Ammon's horn (tissue), 1 donor: Measurements from ENCODE around the gene GP5.

ENCODE experiments used
- DNase-seq: peaks from one replicate; pipeline ENCODE4 v3.0.0-alpha.2; 2016; ENCODE audit warnings: low spot score

Gene GP5

GRCh38 chr3:194399166-194399565 is at the start of gene GP5:
TSS of gene GP5 (minus strand) at chr3:194399266. CDS start at chr3:194398282, 984 bp downstream.
- DNase-seq: no peak

- DNase-seq: no peak
Observed at GRCh38 chr3:194447657-194448056, 48.6 kb upstream of the GP5 start.

- no peak for DNase-seq
Observed at GRCh38 chr3:194447161-194447560, 48.1 kb upstream of the GP5 start.

GRCh38 chr3:194446754-194447153 is 47.7 kb upstream of the GP5 start:
- DNase-seq: no peak

GRCh38 chr3:194446172-194446571 is 47.1 kb upstream of the GP5 start:
- DNase-seq: no peak

GRCh38 chr3:194443901-194444300 is 44.8 kb upstream of the GP5 start:
- no peak for DNase-seq

- DNase-seq: no peak
Observed at GRCh38 chr3:194440756-194441155, 41.7 kb upstream of the GP5 start.

GRCh38 chr3:194439881-194440550 is 41.0 kb upstream of the GP5 start:
- DNase-seq: no peak

GRCh38 chr3:194434503-194434902 is 35.4 kb upstream of the GP5 start:
- no peak for DNase-seq

- no peak for DNase-seq
Observed at GRCh38 chr3:194431554-194431953, 32.5 kb upstream of the GP5 start.

- DNase-seq: no peak
Observed at GRCh38 chr3:194425399-194425798, 26.3 kb upstream of the GP5 start.

- no peak for DNase-seq
Observed at GRCh38 chr3:194424953-194425352, 25.9 kb upstream of the GP5 start.

- no peak for DNase-seq
Observed at GRCh38 chr3:194424373-194424772, 25.3 kb upstream of the GP5 start.

- no peak for DNase-seq
Observed at GRCh38 chr3:194423317-194423716, 24.3 kb upstream of the GP5 start.

- no peak for DNase-seq
Observed at GRCh38 chr3:194422188-194422587, 23.1 kb upstream of the GP5 start.

GRCh38 chr3:194418671-194419070 is 19.6 kb upstream of the GP5 start:
- no peak for DNase-seq

GRCh38 chr3:194407423-194407822 is 8.4 kb upstream of the GP5 start:
- DNase-seq: no peak

GRCh38 chr3:194405766-194406165 is 6.7 kb upstream of the GP5 start:
- DNase-seq: no peak

- peak; percentile 70 for DNase-seq
Observed at GRCh38 chr3:194404365-194405140, 5.5 kb upstream of the GP5 start.

- DNase-seq: peak; percentile 21
Observed at GRCh38 chr3:194401868-194402329, 2.8 kb upstream of the GP5 start.

- DNase-seq: no peak
Observed at GRCh38 chr3:194401346-194401745, 2.3 kb upstream of the GP5 start.

GRCh38 chr3:194399874-194400411 is 877 bp upstream of the GP5 start:
- no peak for DNase-seq

- DNase-seq: no peak
Observed at GRCh38 chr3:194397757-194398312, 1.2 kb downstream of the GP5 start.
